Uterus (tissue), 4 donors: ENCODE measurements around the gene EDN2. TPM values are rescaled to one million over a fixed set of nuclear protein-coding genes. Genes with fewer than 3 reads are reported as not detected.

Experiments
- DNase-seq, 2 donors: peaks; one replicate each; pipeline ENCODE4 v3.0.0-alpha.2; 2019 to 2020
- H3K27ac ChIP-seq, 2 donors: fragments of 200-600 bp; sonication (generic); 1 replicate in 1 of 2; 2 replicates in 1 of 2; pipeline ENCODE4 v1.5.1; 2016 to 2018
- H3K27me3 ChIP-seq, 2 donors: fragments of 200-600 bp; sonication (generic); one replicate each; pipeline ENCODE4 v1.5.1; 2018 to 2019; ENCODE audit warnings: control low read depth in 1 of 2
- H3K36me3 ChIP-seq, 2 donors: fragments of 200-600 bp; sonication (generic); one replicate each; pipeline ENCODE4 v1.5.1; 2019; ENCODE audit warnings: control low read depth in 1 of 2
- H3K4me1 ChIP-seq, 2 donors: fragments of 200-600 bp; sonication (generic); one replicate each; pipeline ENCODE4 v1.5.1; 2018 to 2019; ENCODE audit warnings: control low read depth in 1 of 2
- H3K4me3 ChIP-seq, 2 donors: fragments of 200-600 bp; sonication (generic); 1 replicate in 1 of 2; 2 replicates in 1 of 2; pipeline ENCODE4 v1.5.1; 2018 to 2019; ENCODE audit warnings: mild to moderate bottlenecking in 1 of 2
- H3K9me3 ChIP-seq, 2 donors: fragments of 200-600 bp; sonication (generic); one replicate each; pipeline ENCODE4 v1.5.1; 2019; ENCODE audit warnings: control low read depth in 1 of 2
- CTCF ChIP-seq, 4 experiments: fragments of 200-600 bp in 2 of 4; fragments of 450-650 bp in 2 of 4; sonication (generic) in 2 of 4; IDR thresholded peaks; one replicate each; pipeline ENCODE4 v1.5.1; 2016 to 2019; ENCODE audit warnings: antibody characterized with exemption in 4 of 4, mild to moderate bottlenecking in 2 of 4, moderate library complexity in 1 of 4
- POLR2A ChIP-seq, 2 donors: fragments of 450-650 bp; IDR thresholded peaks; one replicate each; pipeline ENCODE4 v1.6.1; 2016; ENCODE audit warnings: antibody characterized with exemption in 2 of 2, mild to moderate bottlenecking in 1 of 2, moderate library complexity in 1 of 2
- intact Hi-C: fragments of 100-400 bp; cut with DNase I; formaldehyde crosslinking; loops from one replicate; pipeline ENCODE4 v1.15.1; 2023; ENCODE audit warnings: low total_unique reads
- total RNA-seq, 4 donors: library from RNA; depleted of rRNA in 3 of 4; stranded (reverse); fragments of >200 nt in 3 of 4; gene quantifications; one replicate each; pipeline versions ENCODE4 v1.1.0 to v1.2.4, GENCODE V29; 2014 to 2023
- donor health status: DM: yes; HTN: yes; CAD: no.

Gene EDN2
- total RNA-seq, 4 donors from 2014 or later = 1.6 to 3.7 TPM; not detected in 2

- Histone ChIP-seq H3K9me3 (no peaks in the 10 kb centered on the region), H3K27me3 (no peaks in the 10 kb centered on the region), H3K4me3 (no peak overlapping the region), H3K27ac (no peak overlapping the region), H3K4me1 (no peaks in the 10 kb centered on the region), H3K36me3 (no peaks in the 10 kb centered on the region)
- no peak for DNase-seq
- TF ChIP-seq POLR2A (IDR thresholded peaks at IDR 0.05) = no peak
- intact Hi-C loops = no loop called here
Measured at GRCh38 chr1:41456847-41457540, 27.5 kb downstream of the EDN2 start.

- intact Hi-C loops = no loop called here
- no peak overlapping the region for H3K27ac ChIP-seq
- TF ChIP-seq CTCF (IDR thresholded peaks at IDR 0.05) (no peak), POLR2A (IDR thresholded peaks at IDR 0.05) (no peak)
- no peak for DNase-seq
- no peaks in the 10 kb centered on the region for H3K9me3 ChIP-seq
- no peaks in the 10 kb centered on the region for H3K27me3 ChIP-seq
- no peaks in the 10 kb centered on the region for H3K4me1 ChIP-seq
- no peak overlapping the region for H3K4me3 ChIP-seq
- no peaks in the 10 kb centered on the region for H3K36me3 ChIP-seq
Measured at GRCh38 chr1:41455479-41456332, 28.8 kb downstream of the EDN2 start.

DNA sequence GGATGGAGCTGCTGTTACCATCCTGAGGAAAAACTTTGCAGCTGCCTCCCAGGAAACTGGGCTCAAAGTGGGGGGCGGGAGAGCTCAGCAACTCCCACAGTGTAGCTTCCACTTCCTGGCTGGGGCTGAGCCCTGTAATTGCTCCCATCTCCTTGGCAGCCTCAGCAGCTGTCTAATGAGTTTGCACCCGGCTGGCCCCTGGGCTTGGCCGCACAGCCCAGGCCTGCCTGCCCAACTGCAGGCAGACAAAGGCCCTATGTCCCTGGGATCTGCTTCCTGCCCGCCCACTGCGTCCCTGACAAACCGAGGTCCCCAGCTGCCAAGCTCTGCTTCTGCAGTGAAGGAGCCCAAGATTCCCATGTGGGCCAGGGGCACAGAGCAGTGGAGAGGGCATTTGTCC, 30.1 kb downstream of the EDN2 start:
- no peak for DNase-seq
- no peak overlapping the region for H3K27ac ChIP-seq

DNA sequence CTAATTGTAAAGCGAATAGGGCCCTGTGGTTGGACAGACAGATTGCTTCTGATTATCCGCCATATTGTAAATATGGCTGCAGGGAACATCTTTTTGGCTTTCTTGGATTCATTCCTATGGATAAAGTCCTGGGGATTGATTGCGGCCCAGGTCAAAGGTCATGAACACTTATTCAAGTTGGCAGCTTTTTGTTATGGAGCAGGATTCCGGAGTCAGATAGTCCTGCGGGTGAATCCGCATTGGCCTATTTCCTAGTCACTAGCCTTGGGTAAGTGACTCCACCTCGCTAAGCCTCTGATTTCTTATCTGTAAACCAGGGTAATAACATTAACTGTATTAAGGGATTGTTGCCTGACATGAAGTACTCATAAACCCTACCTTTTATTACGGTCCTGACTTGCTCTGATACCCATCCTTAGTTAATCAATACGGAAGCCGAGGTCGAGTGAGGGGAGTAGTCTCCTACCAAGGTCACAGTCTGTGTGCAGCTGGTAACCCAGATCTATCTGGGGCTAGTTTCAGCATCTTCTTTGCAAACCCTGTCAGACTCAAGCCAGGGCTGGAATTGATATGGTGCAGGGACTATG, 31.7 kb downstream of the EDN2 start:
- DNase-seq = no peak
- Histone ChIP-seq H3K9me3 (no peaks in the 10 kb centered on the region), H3K4me3 (no peak overlapping the region), H3K36me3 (no peaks in the 10 kb centered on the region), H3K27me3 (no peaks in the 10 kb centered on the region), H3K27ac (no peak overlapping the region), H3K4me1 (no peaks in the 10 kb centered on the region)
- TF ChIP-seq POLR2A (IDR thresholded peaks at IDR 0.05) = no peak
- TF ChIP-seq CTCF (IDR thresholded peaks at IDR 0.05) = no peak
- intact Hi-C loops = no loop called here

More for the DNA sequence above, 30.1 kb downstream of the EDN2 start:
- Histone ChIP-seq H3K4me1 (no peaks in the 10 kb centered on the region), H3K27me3 (no peaks in the 10 kb centered on the region), H3K36me3 (no peaks in the 10 kb centered on the region), H3K9me3 (no peaks in the 10 kb centered on the region), H3K4me3 (no peak overlapping the region)
- intact Hi-C loops = no loop called here
- TF ChIP-seq CTCF (IDR thresholded peaks at IDR 0.05) (no peak), POLR2A (IDR thresholded peaks at IDR 0.05) (no peak)

DNA sequence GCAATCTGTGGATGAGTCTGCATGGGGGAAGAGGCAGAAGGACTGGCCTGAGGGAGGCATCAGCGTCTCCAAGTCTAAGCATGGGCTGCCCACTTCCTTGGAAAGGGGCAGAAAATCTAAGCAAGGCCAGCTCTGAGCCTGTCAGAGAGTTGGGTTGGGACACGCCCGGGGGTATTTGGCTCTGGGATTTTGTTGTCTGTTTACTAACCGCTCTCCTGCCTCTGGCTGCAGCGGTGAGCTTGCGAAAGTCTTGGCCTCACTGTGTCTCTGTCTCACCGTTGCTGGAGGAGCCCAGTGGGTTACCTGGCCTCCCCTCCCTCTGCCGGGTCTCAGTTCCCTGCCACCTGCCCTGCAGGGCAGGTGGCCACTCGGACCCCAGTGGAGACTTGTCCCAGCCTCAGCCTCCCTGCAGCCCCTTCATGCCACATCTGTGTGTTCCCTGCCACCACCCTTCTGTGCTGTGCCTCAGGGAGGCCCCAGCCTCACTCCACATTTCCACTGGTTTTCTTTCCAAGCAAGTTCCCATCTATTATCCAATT, 33.7 kb downstream of the EDN2 start:
- intact Hi-C loops = no loop called here
- DNase-seq = no peak

More for the DNA sequence above, 33.7 kb downstream of the EDN2 start:
- Histone ChIP-seq H3K27me3 (no peaks in the 10 kb centered on the region), H3K36me3 (no peaks in the 10 kb centered on the region), H3K9me3 (no peaks in the 10 kb centered on the region), H3K27ac (no peak overlapping the region), H3K4me3 (no peak overlapping the region), H3K4me1 (no peaks in the 10 kb centered on the region)
- TF ChIP-seq CTCF (IDR thresholded peaks at IDR 0.05) = no peak
- TF ChIP-seq POLR2A (IDR thresholded peaks at IDR 0.05) = no peak
